H9 (cell line): ENCODE data around the gene MTARC2. TPM values are rescaled to one million over a fixed set of nuclear protein-coding genes. Genes with fewer than 3 reads are reported as not detected.

ENCODE experiments used
- DNase-seq: peaks from one replicate; pipeline ENCODE4 v3.0.0-alpha.2; 2017
- H2AFZ ChIP-seq: one replicate; pipeline ENCODE4 v1.6.1; 2013; ENCODE audit warnings: mild to moderate bottlenecking, low read length, control low read depth, moderate library complexity
- H2AK5ac ChIP-seq: 2 replicates; pipeline ENCODE4 v1.6.1; 2013; ENCODE audit warnings: low read length, control low read depth, mixed read lengths; ENCODE audit not compliant: insufficient read length
- H2BK120ac ChIP-seq: one replicate; pipeline ENCODE4 v1.6.1; 2013; ENCODE audit warnings: low read depth, mild to moderate bottlenecking, low read length, control low read depth, inconsistent platforms; ENCODE audit not compliant: poor library complexity, severe bottlenecking
- H2BK12ac ChIP-seq: 2 replicates; pipeline ENCODE4 v1.6.1; 2013; ENCODE audit warnings: low read length, control low read depth, mixed read lengths, low read depth; ENCODE audit not compliant: insufficient read length
- H2BK15ac ChIP-seq: 2 replicates; pipeline ENCODE4 v1.6.1; 2013; ENCODE audit warnings: low read depth, low read length, control low read depth
- H2BK20ac ChIP-seq: one replicate; pipeline ENCODE4 v1.6.1; 2013; ENCODE audit warnings: low read depth, mild to moderate bottlenecking, low read length, control low read depth, inconsistent platforms; ENCODE audit not compliant: poor library complexity, severe bottlenecking
- H2BK5ac ChIP-seq: 2 replicates; pipeline ENCODE4 v1.6.1; 2013; ENCODE audit warnings: low read length, control low read depth, mixed read lengths; ENCODE audit not compliant: insufficient read length
- H3K14ac ChIP-seq: 2 replicates; pipeline ENCODE4 v1.6.1; 2013; ENCODE audit warnings: low read length, control low read depth; ENCODE audit not compliant: insufficient read depth
- H3K18ac ChIP-seq: 2 replicates; pipeline ENCODE4 v1.6.1; 2013; ENCODE audit warnings: low read depth, mild to moderate bottlenecking, mixed read lengths, low read length, control low read depth; ENCODE audit not compliant: insufficient read length
- H3K23ac ChIP-seq: 2 replicates; pipeline ENCODE4 v1.6.1; 2013; ENCODE audit warnings: low read length, control low read depth, mixed read lengths, low read depth; ENCODE audit not compliant: insufficient read length
- H3K23me2 ChIP-seq: 2 replicates; pipeline ENCODE4 v1.6.1; 2013; ENCODE audit warnings: low read depth, mild to moderate bottlenecking, mixed read lengths, low read length, control low read depth; ENCODE audit not compliant: insufficient read length, poor library complexity, severe bottlenecking
- H3K27ac ChIP-seq: 2 replicates; pipeline ENCODE4 v1.5.1; 2013; ENCODE audit warnings: low read length, control low read depth, mixed read lengths, low read depth; ENCODE audit not compliant: insufficient read length
- H3K27me3 ChIP-seq: 2 replicates; pipeline ENCODE4 v1.6.1; 2013; ENCODE audit warnings: low read length, control low read depth, inconsistent platforms; ENCODE audit not compliant: insufficient read depth
- H3K4ac ChIP-seq: 2 replicates; pipeline ENCODE4 v1.6.1; 2013; ENCODE audit warnings: low read depth, mild to moderate bottlenecking, control low read depth, inconsistent platforms, low read length, moderate library complexity
- H3K4me1 ChIP-seq: 2 replicates; pipeline ENCODE4 v1.6.1; 2013; ENCODE audit warnings: low read length, control low read depth, inconsistent platforms; ENCODE audit not compliant: insufficient read depth
- H3K4me2 ChIP-seq: 2 replicates; pipeline ENCODE4 v1.6.1; 2013; ENCODE audit warnings: low read length, control low read depth, mixed read lengths; ENCODE audit not compliant: insufficient read length, insufficient read depth
- H3K56ac ChIP-seq: 2 replicates; pipeline ENCODE4 v1.6.1; 2013; ENCODE audit warnings: low read depth, mild to moderate bottlenecking, mixed read lengths, low read length, control low read depth; ENCODE audit not compliant: insufficient read length
- H3K79me1 ChIP-seq: 2 replicates; pipeline ENCODE4 v1.6.1; 2013; ENCODE audit warnings: low read depth, mild to moderate bottlenecking, moderate library complexity, low read length, control low read depth, inconsistent platforms; ENCODE audit not compliant: insufficient read depth, poor library complexity, severe bottlenecking
- H3K79me2 ChIP-seq: 2 replicates; pipeline ENCODE4 v1.6.1; 2013; ENCODE audit warnings: low read length, control low read depth, inconsistent platforms; ENCODE audit not compliant: insufficient read depth
- H3K9ac ChIP-seq: 2 replicates; pipeline ENCODE4 v1.6.1; 2013; ENCODE audit warnings: low read length, control low read depth, mixed read lengths; ENCODE audit not compliant: insufficient read length; ENCODE audit errors: extremely low read depth
- H3K9me3 ChIP-seq: one replicate; pipeline ENCODE4 v1.6.1; 2013; ENCODE audit warnings: low read depth, low read length, inconsistent platforms; ENCODE audit not compliant: control insufficient read depth
- H3T11ph ChIP-seq: one replicate; pipeline ENCODE4 v1.6.1; 2013; ENCODE audit warnings: mild to moderate bottlenecking, low read length, control low read depth, inconsistent platforms
- H4K20me1 ChIP-seq: one replicate; pipeline ENCODE4 v1.6.1; 2013; ENCODE audit not compliant: control insufficient read depth, insufficient read length, insufficient read depth
- H4K5ac ChIP-seq: 2 replicates; pipeline ENCODE4 v1.6.1; 2013; ENCODE audit warnings: low read depth, mild to moderate bottlenecking, mixed read lengths, low read length, control low read depth; ENCODE audit not compliant: insufficient read length
- H4K8ac ChIP-seq: replicated peaks from 2 replicates; pipeline ENCODE4 v1.6.1; 2013; ENCODE audit warnings: low read length, control low read depth, mixed read lengths, low read depth; ENCODE audit not compliant: insufficient read length
- H4K91ac ChIP-seq: 2 replicates; pipeline ENCODE4 v1.6.1; 2013; ENCODE audit warnings: low read depth, mild to moderate bottlenecking, moderate library complexity, mixed read lengths, low read length, control low read depth; ENCODE audit not compliant: insufficient read length
- H3K27ac Mint-ChIP-seq, 3 experiments: 2 replicates in 2 of 3; 3 replicates in 1 of 3; pipeline ENCODE4 v1.8.0; 2020 to 2021; ENCODE audit warnings: mixed read lengths in 3 of 3, mild to moderate bottlenecking in 1 of 3, moderate library complexity in 1 of 3
- H3K27me3 Mint-ChIP-seq: 2 replicates; pipeline ENCODE4 v1.8.0; 2021; ENCODE audit warnings: low read depth, mild to moderate bottlenecking, moderate library complexity, mixed read lengths
- H3K36me3 Mint-ChIP-seq, 3 experiments: 2 replicates in 2 of 3; 3 replicates in 1 of 3; pipeline ENCODE4 v1.8.0; 2020 to 2021; ENCODE audit warnings: low read depth in 3 of 3, mixed read lengths in 3 of 3; ENCODE audit not compliant: insufficient read depth in 1 of 3
- H3K4me1 Mint-ChIP-seq, 2 experiments: 2 replicates each; pipeline ENCODE4 v1.8.0; 2020; ENCODE audit warnings: mixed read lengths in 2 of 2
- H3K4me3 Mint-ChIP-seq, 2 experiments: 2 replicates in 1 of 2; 3 replicates in 1 of 2; pipeline ENCODE4 v1.8.0; 2020 to 2021; ENCODE audit warnings: mild to moderate bottlenecking in 2 of 2, mixed read lengths in 2 of 2, moderate library complexity in 1 of 2
- H3K9me3 Mint-ChIP-seq, 2 experiments: 2 replicates in 1 of 2; 3 replicates in 1 of 2; pipeline ENCODE4 v1.8.0; 2020; ENCODE audit warnings: mild to moderate bottlenecking in 2 of 2, mixed read lengths in 2 of 2, moderate library complexity in 1 of 2
- CTCF ChIP-seq: fragments of 200-600 bp; sonication (generic); conservative IDR thresholded peaks from 3 replicates; pipeline ENCODE4 v1.8.0; 2021; ENCODE audit warnings: antibody characterized with exemption, mild to moderate bottlenecking
- WGBS: extraction: QIAGEN DNeasy Blood & Tissue Kit; methylation state at CpG from one replicate; pipeline ENCODE4 v1.1.7; 2013; ENCODE audit warnings: missing lambda C conversion rate, low lambda C conversion rate, mixed read lengths; ENCODE audit not compliant: insufficient read length; ENCODE audit errors: extremely low coverage; 5-methylcytosine and 5-hydroxymethylcytosine counted together
- total RNA-seq: library from RNA; stranded (reverse); gene quantifications from 2 replicates; pipeline ENCODE4 v1.2.1, GENCODE V29; 2021

MTARC2 gene
- total RNA-seq, 1 experiment from 2014 or later = 7.7 TPM

- Histone ChIP-seq H2AK5ac (no peak overlapping the region), H4K91ac (no peak overlapping the region), H3K23ac (no peak overlapping the region), H3K23me2 (no peaks in the 10 kb centered on the region), H3K14ac (no peak overlapping the region), H3K56ac (no peak overlapping the region), H2AFZ (no peak overlapping the region), H3K79me1 (no peaks in the 10 kb centered on the region), H4K20me1 (no peaks in the 10 kb centered on the region), H4K8ac (no peak overlapping the region), H3K4ac (no peak overlapping the region), H2BK15ac (no peak overlapping the region), H3K4me1 (no peaks in the 10 kb centered on the region), H3K27ac (no peak overlapping the region), H4K5ac (no peak overlapping the region), H2BK20ac (no peak overlapping the region), H3K18ac (no peak overlapping the region), H3K27me3 (no peaks in the 10 kb centered on the region), H2BK12ac (no peak overlapping the region), H3T11ph (no peak overlapping the region), H3K9me3 (no peaks in the 10 kb centered on the region), H3K9ac (no peak overlapping the region), H3K4me2 (no peak overlapping the region), H3K79me2 (no peaks in the 10 kb centered on the region), H2BK5ac (no peak overlapping the region), H2BK120ac (no peak overlapping the region)
- H3K27me3 Mint-ChIP-seq = no peaks in the 10 kb centered on the region
- H3K36me3 Mint-ChIP-seq = peaks cover 0 to 3% (median 0%) of the 10 kb centered on the region in 3 experiments; a peak in 2 of 7 replicates
- H3K27ac Mint-ChIP-seq = peak overlapping the region in 2 of 3 experiments; percentile 12 to 18; a peak in 1 of 7 replicates
- no CpG with 5 or more reads among the region's 3 CpGs for WGBS
- H3K9me3 Mint-ChIP-seq = no peaks in the 10 kb centered on the region
- H3K4me1 Mint-ChIP-seq = peaks cover 25 to 27% of the 10 kb centered on the region in 2 experiments
- DNase-seq = no peak
- TF ChIP-seq CTCF = no peak
- H3K4me3 Mint-ChIP-seq = no peak overlapping the region
Observed at GRCh38 chr1:220699044-220699443, 49.1 kb upstream of the MTARC2 start.
